ENCODE measurements around the gene ASIC3.
"Not testable (repeated sequence)": the region's sequence is repeated elsewhere in the genome, so short reads cannot be mapped to it uniquely, and the experiment has no call there.

ASIC3 gene

GRCh38 chr7:151013733-151014497 lies 34.4 kb upstream of the ASIC3 start:
- DNase-seq (ENCODE audit: low spot score): no peak

DNA sequence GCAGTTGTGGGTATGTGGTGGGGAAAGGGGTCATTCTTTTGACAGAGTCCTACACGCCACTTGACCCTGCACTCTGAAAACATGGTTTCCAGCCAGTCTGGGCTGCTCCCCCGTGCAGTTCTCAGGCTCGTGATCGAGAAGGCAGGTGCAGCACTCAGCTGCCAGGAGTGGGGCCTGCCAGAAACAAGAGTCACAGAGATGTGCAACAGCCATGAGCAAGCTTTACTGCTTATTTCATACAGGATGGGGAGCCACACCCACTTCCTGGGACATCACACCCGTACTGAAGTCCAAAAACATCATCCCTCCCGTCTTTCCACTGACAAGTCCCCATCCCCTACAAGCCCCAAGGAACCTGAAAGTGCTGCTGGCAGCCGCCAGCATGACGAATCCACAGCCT lies 33.4 kb upstream of the ASIC3 start:
- DNase-seq (ENCODE audit: low spot score): no peak

GRCh38 chr7:151015967-151016366 lies 32.4 kb upstream of the ASIC3 start:
- DNase-seq (ENCODE audit: low spot score): no peak

GRCh38 chr7:151016505-151016904 lies 31.8 kb upstream of the ASIC3 start:
- no peak for DNase-seq (ENCODE audit: low spot score)

- DNase-seq (ENCODE audit: low spot score): no peak
Observed at GRCh38 chr7:151016942-151017341, 31.4 kb upstream of the ASIC3 start.

- DNase-seq (ENCODE audit: low spot score): no peak
Observed at GRCh38 chr7:151017370-151017952, 30.9 kb upstream of the ASIC3 start.

- peak; percentile 75 for DNase-seq (ENCODE audit: low spot score)
Observed at GRCh38 chr7:151017953-151018420, 30.3 kb upstream of the ASIC3 start.

DNA sequence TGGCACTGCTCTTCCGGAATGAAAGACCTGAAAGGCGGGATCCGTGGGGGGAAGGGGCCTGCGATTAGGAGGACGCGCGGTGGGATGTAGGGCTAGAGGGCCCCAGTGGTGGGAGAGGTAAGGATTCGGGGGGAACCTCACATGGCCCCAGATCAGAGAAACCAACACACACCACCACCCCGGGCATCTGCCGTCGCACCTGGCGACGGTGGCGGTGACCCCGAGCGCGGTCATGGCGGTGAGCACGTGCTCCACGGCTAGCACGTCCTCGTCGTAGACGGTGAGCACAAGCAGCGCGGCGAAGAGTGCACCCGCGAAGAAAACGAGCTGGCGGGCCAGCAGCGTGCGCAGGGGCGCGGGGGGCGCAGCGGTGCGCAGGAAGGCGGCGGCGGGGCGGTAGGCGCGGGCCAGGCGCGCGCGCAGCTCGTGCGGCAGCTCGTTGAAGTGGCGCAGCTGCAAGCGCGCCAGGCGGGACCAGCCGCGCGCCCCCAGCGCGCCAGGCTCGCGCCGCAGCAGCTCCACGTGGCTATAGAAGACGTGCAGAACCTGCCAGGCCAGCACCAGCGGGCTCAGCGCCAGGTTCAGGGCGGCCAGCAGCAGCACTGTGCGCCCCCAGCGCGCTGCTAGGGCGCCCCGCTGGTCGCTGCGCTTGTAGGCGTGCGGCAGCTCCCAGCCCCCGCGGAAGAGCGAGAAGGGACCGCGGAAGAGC lies 29.8 kb upstream of the ASIC3 start:
- DNase-seq (ENCODE audit: low spot score): no peak

DNA sequence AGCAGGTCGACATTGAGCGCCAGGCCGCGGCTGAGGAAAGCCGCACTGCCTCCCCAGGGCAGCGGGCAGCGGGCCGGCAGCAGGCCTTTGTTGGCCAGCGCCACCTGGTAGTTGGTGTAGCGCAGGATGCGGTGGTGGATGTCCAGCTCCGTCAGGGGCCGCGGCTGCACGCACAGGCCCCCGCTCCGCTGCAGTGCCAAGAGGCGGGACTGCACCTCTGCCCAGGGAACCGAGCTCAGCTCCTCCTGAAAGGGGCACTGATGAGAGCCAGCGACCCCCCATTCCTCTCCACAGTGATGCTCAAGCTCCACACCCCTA lies 29.2 kb upstream of the ASIC3 start:
- DNase-seq (ENCODE audit: low spot score): no peak

GRCh38 chr7:151020231-151020630 lies 28.1 kb upstream of the ASIC3 start:
- no peak for DNase-seq (ENCODE audit: low spot score)

GRCh38 chr7:151023232-151023631 lies 25.1 kb upstream of the ASIC3 start:
- DNase-seq (ENCODE audit: low spot score): no peak

- no peak for DNase-seq (ENCODE audit: low spot score)
Observed at GRCh38 chr7:151024435-151025056, 23.8 kb upstream of the ASIC3 start, which contains the start of gene ATG9B. Gene ATG9B (minus strand): TSS chr7:151024494. CDS start chr7:151024423, 71 bp downstream.

- DNase-seq (ENCODE audit: low spot score): no peak
Observed at GRCh38 chr7:151025924-151026671, 22.2 kb upstream of the ASIC3 start.

GRCh38 chr7:151026771-151027727 lies 21.3 kb upstream of the ASIC3 start:
- not testable (repeated sequence) for DNase-seq (ENCODE audit: low spot score)

DNA sequence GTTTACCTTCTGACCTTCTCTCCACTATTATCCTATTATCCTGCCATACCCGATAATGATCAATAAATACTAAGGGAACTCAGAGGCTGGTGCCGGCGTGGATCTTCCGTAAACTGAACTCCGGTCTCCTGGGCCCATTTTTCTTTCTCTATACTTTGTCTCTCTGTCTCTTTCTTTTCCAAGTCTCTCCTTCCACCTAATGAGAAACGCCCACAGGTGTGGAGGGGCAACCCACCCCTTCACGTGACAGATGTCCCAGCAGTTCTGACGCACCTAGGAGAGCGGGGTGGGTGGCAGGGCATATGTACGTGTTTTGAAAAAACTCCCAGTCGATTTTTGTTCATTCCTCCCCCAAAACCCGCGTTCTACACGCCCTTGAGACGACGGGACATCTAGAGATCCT lies 20.6 kb upstream of the ASIC3 start:
- not testable (repeated sequence) for DNase-seq (ENCODE audit: low spot score)

- peak; percentile 100 for DNase-seq (ENCODE audit: low spot score)
Observed at GRCh38 chr7:151028131-151028947, 20.0 kb upstream of the ASIC3 start, which contains the start of gene ABCB8. Gene ABCB8 (plus strand): TSS chr7:151028450. CDS start chr7:151028516, 66 bp downstream.

DNA sequence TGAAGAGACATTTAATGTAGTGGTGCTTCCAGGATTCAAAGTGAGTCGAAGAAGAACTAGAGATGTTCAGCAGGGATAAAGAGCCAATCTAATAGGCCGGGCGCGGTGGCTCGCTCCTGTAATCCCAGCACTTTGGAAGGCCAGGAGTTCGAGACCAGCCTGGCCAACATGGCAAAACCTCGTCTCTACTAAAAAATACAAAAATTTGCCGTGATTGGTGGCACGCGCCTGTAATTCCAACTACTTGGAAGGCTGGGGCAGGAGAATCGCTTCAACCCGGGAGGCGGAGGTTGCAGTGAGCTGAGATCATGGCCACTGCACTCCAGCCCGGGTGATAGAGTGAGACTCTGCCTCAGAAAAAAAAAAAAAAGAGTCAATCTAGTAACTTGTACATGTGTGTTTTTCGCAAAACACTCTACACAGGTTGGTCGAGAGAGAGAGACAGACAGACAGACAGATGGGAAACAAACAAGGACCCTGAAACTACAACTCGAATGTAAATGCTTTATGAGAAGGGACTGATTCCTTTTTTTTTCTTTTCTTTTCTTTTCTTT lies 19.3 kb upstream of the ASIC3 start:
- DNase-seq (ENCODE audit: low spot score): no peak

DNA sequence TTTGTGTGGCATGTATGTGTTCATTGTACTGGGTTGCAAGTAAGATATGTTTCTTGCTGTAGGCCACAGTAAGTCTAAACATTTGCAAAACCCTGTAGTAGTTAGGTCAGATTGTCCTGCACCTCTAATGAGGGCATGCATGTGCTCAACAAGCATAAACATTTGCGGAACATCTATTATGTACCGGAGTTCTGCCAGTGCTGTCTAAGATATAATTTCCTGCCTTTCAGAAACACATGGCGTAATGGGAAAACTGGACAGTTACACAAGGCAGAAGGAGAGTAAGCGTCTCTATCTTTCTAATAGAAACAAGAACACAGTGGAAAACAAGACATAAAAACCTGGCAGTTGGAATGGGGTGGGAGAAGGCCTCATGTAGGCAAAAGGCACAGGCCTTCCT lies 17.3 kb upstream of the ASIC3 start:
- no peak for DNase-seq (ENCODE audit: low spot score)

Measured in hepatic stellate cell (primary cell).